Caco-2 (cell line): ENCODE results near the gene RBMXL3. TPM values are rescaled to one million over a fixed set of nuclear protein-coding genes. Genes with fewer than 3 reads are reported as not detected.
"Not testable (repeated sequence)": the region's sequence is repeated elsewhere in the genome, so short reads cannot be mapped to it uniquely, and the experiment has no call there.

Source experiments
- BruUV-seq: library from RNA; stranded (reverse); fragments of 400-500 nt; replicated peaks from 2 replicates; lab custom pipeline; 2021; lab: Mats Ljungman, UMichigan
- CTCF ChIA-PET: fragments of 300-600 bp; sonication (Branson Sonifier 250); formaldehyde crosslinking; loops from one replicate; lab custom pipeline; 2022; ENCODE audit warnings: antibody characterized with exemption; lab: Charles Lee
- POLR2A ChIA-PET: fragments of 300-600 bp; sonication (Branson Sonifier 250); formaldehyde crosslinking; loops from one replicate; lab custom pipeline; 2022; ENCODE audit warnings: antibody characterized with exemption; lab: Charles Lee
- DNase-seq, 2 experiments: peaks; one replicate each; pipeline versions ENCODE4 v3.0.0 to v3.0.0-alpha.2; 2020 to 2022
- H3K27me3 ChIP-seq: replicated peaks from 2 replicates; pipeline ENCODE4 v1.6.0; 2011; ENCODE audit warnings: low read length; ENCODE audit not compliant: control insufficient read depth, insufficient read depth
- H3K36me3 ChIP-seq: 2 replicates; pipeline ENCODE4 v1.5.1; 2011; ENCODE audit warnings: low read length; ENCODE audit not compliant: control insufficient read depth, insufficient read depth
- H3K4me1 ChIP-seq: fragments of 250-450 bp; sonication (Bioruptor Pico); 2 replicates; pipeline ENCODE4 v1.5.1; 2020; ENCODE audit warnings: mild to moderate bottlenecking
- H3K4me3 ChIP-seq: 2 replicates; pipeline ENCODE4 v1.5.1; 2011; ENCODE audit warnings: low read depth, mild to moderate bottlenecking, control low read depth, low read length
- H3K9me3 ChIP-seq: fragments of 250-450 bp; sonication (Bioruptor Pico); 2 replicates; pipeline ENCODE4 v1.5.1; 2020; ENCODE audit warnings: mild to moderate bottlenecking, moderate library complexity
- H3K27ac Mint-ChIP-seq: one replicate; pipeline ENCODE4 v1.8.0; 2022; ENCODE audit warnings: mixed read lengths; ENCODE audit not compliant: unreplicated experiment
- H3K27me3 Mint-ChIP-seq: one replicate; pipeline ENCODE4 v1.8.0; 2022; ENCODE audit warnings: mixed read lengths; ENCODE audit not compliant: insufficient read depth, unreplicated experiment
- H3K36me3 Mint-ChIP-seq: one replicate; pipeline ENCODE4 v1.8.0; 2022; ENCODE audit warnings: mild to moderate bottlenecking, mixed read lengths; ENCODE audit not compliant: insufficient read depth, unreplicated experiment
- H3K4me1 Mint-ChIP-seq: one replicate; pipeline ENCODE4 v1.8.0; 2022; ENCODE audit warnings: low read depth, mixed read lengths; ENCODE audit not compliant: unreplicated experiment
- H3K4me3 Mint-ChIP-seq: one replicate; pipeline ENCODE4 v1.8.0; 2022; ENCODE audit warnings: mild to moderate bottlenecking, moderate library complexity, mixed read lengths; ENCODE audit not compliant: unreplicated experiment
- H3K9me3 Mint-ChIP-seq: one replicate; pipeline ENCODE4 v1.8.0; 2022; ENCODE audit warnings: mixed read lengths; ENCODE audit not compliant: unreplicated experiment
- CTCF ChIP-seq, 2 experiments: fragments of 200-600 bp in 1 of 2; IDR thresholded peaks; 1 replicate in 1 of 2; 2 replicates in 1 of 2; pipeline versions ENCODE4 v1.5.1 to v1.8.0; 2011 to 2022; ENCODE audit warnings: antibody characterized with exemption in 1 of 2, control low read depth in 1 of 2, inconsistent platforms in 1 of 2, low read depth in 1 of 2, low read length in 1 of 2, mild to moderate bottlenecking in 1 of 2, moderate library complexity in 1 of 2; ENCODE audit not compliant: insufficient read depth in 1 of 2, severe bottlenecking in 1 of 2, unreplicated experiment in 1 of 2
- intact Hi-C: fragments of 100-400 bp; cut with micrococcal nuclease; formaldehyde crosslinking; loops from one replicate; pipeline ENCODE4 v1.10.0; 2022; ENCODE audit not compliant: unreplicated experiment
- total RNA-seq: library from RNA; stranded (reverse); gene quantifications from 2 replicates; pipeline ENCODE4 v1.2.3, GENCODE V29; 2022

Gene RBMXL3
- total RNA-seq, 1 experiment from 2014 or later, result not detected

DNA sequence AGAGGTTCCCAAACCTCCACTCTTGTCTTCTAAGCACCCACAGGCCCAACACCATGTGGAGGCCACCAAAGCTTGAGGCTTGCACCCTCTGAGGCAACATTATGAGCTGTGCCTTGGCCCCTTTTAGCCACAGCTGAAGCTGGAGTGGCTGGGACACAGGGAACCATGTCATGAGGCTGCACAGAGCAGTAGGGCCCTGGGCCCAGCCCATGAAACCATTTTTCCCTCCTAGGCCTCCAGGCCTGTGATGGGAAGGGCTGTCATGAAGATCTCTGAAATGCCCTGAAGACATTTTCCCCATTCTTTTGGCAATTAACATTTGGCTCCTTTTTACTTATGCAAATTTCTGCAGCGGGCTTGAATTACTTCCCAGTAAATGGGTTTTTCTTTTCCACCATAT, 14.8 kb downstream of the RBMXL3 start:
- Histone ChIP-seq H3K36me3 (no peaks in the 10 kb centered on the region), H3K27me3 (no peaks in the 10 kb centered on the region), H3K4me1 (no peaks in the 10 kb centered on the region), H3K4me3 (no peak overlapping the region), H3K9me3 (no peaks in the 10 kb centered on the region)
- Mint-ChIP-seq H3K36me3 (no peaks in the 10 kb centered on the region), H3K9me3 (peaks cover 16% of the 10 kb centered on the region), H3K27me3 (no peaks in the 10 kb centered on the region), H3K4me1 (no peaks in the 10 kb centered on the region), H3K27ac (no peak overlapping the region), H3K4me3 (no peak overlapping the region)
- DNase-seq, result no peak
- BruUV-seq, result no TSS peak
- ChIA-PET CTCF (no interaction called here), POLR2A (no interaction called here)
- no peak for TF ChIP-seq CTCF (IDR thresholded peaks at IDR 0.05; ENCODE audit: insufficient read depth in 1 of 2, low read depth in 1 of 2, low read length in 1 of 2, severe bottlenecking in 1 of 2, unreplicated experiment in 1 of 2)
- intact Hi-C loops, result no loop called here

DNA sequence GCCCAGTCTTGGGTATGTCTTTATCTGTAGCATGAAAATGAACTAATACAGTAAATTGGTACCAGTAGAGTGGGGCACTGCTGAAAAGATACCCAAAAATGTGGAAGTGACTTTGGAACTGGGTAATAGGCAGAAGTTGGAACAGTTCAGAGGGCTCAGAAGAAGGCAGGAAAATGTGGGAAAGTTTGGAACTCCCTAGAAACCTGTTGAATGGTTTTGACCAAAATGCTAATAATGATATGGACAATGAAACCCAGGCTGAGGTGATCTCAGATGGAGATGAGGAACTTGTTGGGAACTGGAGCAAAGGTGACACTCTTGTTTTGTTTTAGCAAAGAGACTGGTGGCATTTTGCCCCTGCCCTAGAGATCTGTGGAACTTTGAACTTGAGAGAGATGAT, 20.3 kb downstream of the RBMXL3 start:
- H3K27me3 Mint-ChIP-seq, H3K4me1 Mint-ChIP-seq, H3K36me3 Mint-ChIP-seq, intact Hi-C loops, H3K27me3 ChIP-seq, H3K4me3 ChIP-seq, H3K27ac Mint-ChIP-seq, POLR2A ChIA-PET, H3K9me3 ChIP-seq, H3K9me3 Mint-ChIP-seq, CTCF ChIA-PET, H3K4me3 Mint-ChIP-seq, H3K4me1 ChIP-seq, DNase-seq, BruUV-seq, H3K36me3 ChIP-seq: not testable (repeated sequence)

DNA sequence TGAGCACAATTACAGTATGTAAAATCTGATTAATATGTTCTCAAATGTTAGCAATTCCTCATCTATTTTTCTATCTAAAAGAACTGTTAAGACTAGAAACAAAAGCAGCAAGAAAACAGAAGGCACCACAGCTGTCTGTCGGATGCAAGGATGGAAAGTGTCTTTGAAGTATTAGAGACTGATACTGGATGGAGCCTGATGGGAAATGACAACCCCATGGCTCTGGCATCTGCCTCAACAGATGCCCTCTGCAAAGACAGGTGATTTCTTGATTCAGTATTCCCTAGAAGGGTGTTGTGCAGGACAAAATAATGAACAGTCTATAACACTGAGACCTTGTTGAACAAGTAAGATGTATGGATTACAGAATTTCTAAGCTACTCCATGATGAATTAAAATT, 24.9 kb downstream of the RBMXL3 start:
- ChIA-PET CTCF (no interaction called here), POLR2A (no interaction called here)
- Histone ChIP-seq H3K4me1 (no peaks in the 10 kb centered on the region), H3K9me3 (no peaks in the 10 kb centered on the region), H3K36me3 (no peaks in the 10 kb centered on the region), H3K27me3 (no peaks in the 10 kb centered on the region), H3K4me3 (no peak overlapping the region)
- no peak overlapping the region for H3K4me3 Mint-ChIP-seq
- H3K36me3 Mint-ChIP-seq, result no peaks in the 10 kb centered on the region
- H3K27me3 Mint-ChIP-seq, result no peaks in the 10 kb centered on the region
- BruUV-seq, result no TSS peak
- no peaks in the 10 kb centered on the region for H3K4me1 Mint-ChIP-seq
- no peak for DNase-seq
- no peaks in the 10 kb centered on the region for H3K9me3 Mint-ChIP-seq
- TF ChIP-seq CTCF (IDR thresholded peaks at IDR 0.05; ENCODE audit: insufficient read depth in 1 of 2, low read depth in 1 of 2, low read length in 1 of 2, severe bottlenecking in 1 of 2, unreplicated experiment in 1 of 2), result no peak
- no peak overlapping the region for H3K27ac Mint-ChIP-seq
- intact Hi-C loops, result no loop called here

DNA sequence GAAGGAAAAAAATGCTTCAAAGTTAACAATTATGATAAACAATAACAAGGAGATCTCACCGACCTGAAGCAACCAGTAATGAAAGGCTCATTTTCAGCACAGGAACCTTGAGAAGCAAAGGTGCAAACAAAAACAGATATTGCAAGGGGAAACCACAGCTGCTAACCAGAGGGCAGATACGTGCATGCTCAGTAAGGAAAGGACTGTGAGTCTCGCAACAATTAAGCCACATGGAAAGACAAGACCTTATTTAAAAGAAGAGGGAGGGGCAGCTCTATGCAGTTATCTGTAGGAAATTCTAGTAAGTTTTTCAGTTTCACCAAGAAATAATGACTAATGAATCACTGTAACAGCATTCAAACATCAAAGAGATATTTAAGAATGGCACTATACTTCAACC, 25.4 kb downstream of the RBMXL3 start:
- ChIA-PET POLR2A (no interaction called here), CTCF (no interaction called here)
- no peaks in the 10 kb centered on the region for H3K9me3 Mint-ChIP-seq
- no TSS peak for BruUV-seq
- H3K4me3 Mint-ChIP-seq, result no peak overlapping the region
- Histone ChIP-seq H3K4me1 (no peaks in the 10 kb centered on the region), H3K9me3 (no peaks in the 10 kb centered on the region), H3K4me3 (no peak overlapping the region), H3K36me3 (no peaks in the 10 kb centered on the region), H3K27me3 (no peaks in the 10 kb centered on the region)
- intact Hi-C loops, result no loop called here
- no peak for TF ChIP-seq CTCF (IDR thresholded peaks at IDR 0.05; ENCODE audit: insufficient read depth in 1 of 2, low read depth in 1 of 2, low read length in 1 of 2, severe bottlenecking in 1 of 2, unreplicated experiment in 1 of 2)
- DNase-seq, result no peak
- no peaks in the 10 kb centered on the region for H3K4me1 Mint-ChIP-seq
- no peaks in the 10 kb centered on the region for H3K36me3 Mint-ChIP-seq
- no peaks in the 10 kb centered on the region for H3K27me3 Mint-ChIP-seq
- no peak overlapping the region for H3K27ac Mint-ChIP-seq

DNA sequence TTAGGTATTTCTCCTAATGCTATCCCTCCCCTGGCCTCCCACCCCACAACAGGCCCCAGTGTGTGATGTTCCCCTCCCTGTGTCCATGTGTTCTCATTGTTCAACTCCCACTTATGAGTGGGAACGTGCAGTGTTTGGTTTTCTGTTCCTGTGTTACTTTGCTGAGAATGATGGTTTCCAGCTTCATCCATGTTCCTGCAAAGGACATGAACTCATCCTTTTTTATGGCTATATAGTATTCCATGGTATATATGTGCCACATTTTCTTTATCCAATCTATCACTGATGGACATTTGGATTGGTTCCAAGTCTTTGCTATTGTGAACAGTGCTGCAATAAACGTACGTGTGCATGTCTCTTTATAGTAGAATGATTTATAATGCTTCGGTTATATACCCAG, 28.1 kb downstream of the RBMXL3 start:
- H3K27ac Mint-ChIP-seq, H3K27me3 Mint-ChIP-seq, H3K4me1 Mint-ChIP-seq, POLR2A ChIA-PET, H3K9me3 ChIP-seq, H3K4me1 ChIP-seq, H3K27me3 ChIP-seq, H3K4me3 Mint-ChIP-seq, DNase-seq, H3K9me3 Mint-ChIP-seq, H3K36me3 Mint-ChIP-seq, intact Hi-C loops, BruUV-seq, H3K36me3 ChIP-seq, CTCF ChIA-PET, H3K4me3 ChIP-seq: not testable (repeated sequence)
